GM18517 (cell line): Measurements from ENCODE around the gene LRRC7.

Experiments
- ATAC-seq: cut with Tn5 transposase; IDR thresholded peaks from one replicate; pipeline ENCODE4 v1.9.1; 2021; ENCODE audit warnings: mild to moderate bottlenecking, moderate library complexity; ENCODE audit not compliant: unreplicated experiment

Gene LRRC7

GRCh38 chr1:69765951-69766350, 198.2 kb downstream of the LRRC7 start:
- ATAC-seq = no peak

- ATAC-seq = no peak
These were observed 198.9 kb downstream of the LRRC7 start for GRCh38 chr1:69766431-69767180.

GRCh38 chr1:69776555-69776954, 208.8 kb downstream of the LRRC7 start:
- ATAC-seq = no peak

GRCh38 chr1:69777423-69777822, 209.7 kb downstream of the LRRC7 start:
- no peak for ATAC-seq

GRCh38 chr1:69777971-69778370, 210.2 kb downstream of the LRRC7 start:
- ATAC-seq = no peak

GRCh38 chr1:69787151-69787550, 219.4 kb downstream of the LRRC7 start:
- ATAC-seq = no peak

- no peak for ATAC-seq
These were observed 223.6 kb downstream of the LRRC7 start for GRCh38 chr1:69791311-69791710.

- ATAC-seq = no peak
These were observed 227.1 kb downstream of the LRRC7 start for GRCh38 chr1:69794831-69795230.

- ATAC-seq = no peak
These were observed 247.2 kb downstream of the LRRC7 start for GRCh38 chr1:69814926-69815325.

GRCh38 chr1:69824932-69825331, 257.2 kb downstream of the LRRC7 start:
- ATAC-seq = no peak

- no peak for ATAC-seq
These were observed 260.0 kb downstream of the LRRC7 start for GRCh38 chr1:69827732-69828131.

- no peak for ATAC-seq
These were observed 265.8 kb downstream of the LRRC7 start for GRCh38 chr1:69833536-69833935.

- no peak for ATAC-seq
These were observed 266.6 kb downstream of the LRRC7 start for GRCh38 chr1:69834336-69834735.

GRCh38 chr1:69835955-69836354, 268.2 kb downstream of the LRRC7 start:
- no peak for ATAC-seq

GRCh38 chr1:69836971-69837636, 269.4 kb downstream of the LRRC7 start:
- ATAC-seq = no peak

GRCh38 chr1:69842326-69842725, 274.6 kb downstream of the LRRC7 start:
- ATAC-seq = no peak

- ATAC-seq = no peak
These were observed 277.9 kb downstream of the LRRC7 start for GRCh38 chr1:69845655-69846054.

- ATAC-seq = no peak
These were observed 278.5 kb downstream of the LRRC7 start for GRCh38 chr1:69846267-69846666.

- ATAC-seq = no peak
These were observed 279.9 kb downstream of the LRRC7 start for GRCh38 chr1:69847670-69848069.

GRCh38 chr1:69852151-69852550, 284.4 kb downstream of the LRRC7 start:
- ATAC-seq = no peak

GRCh38 chr1:69852706-69853105, 285.0 kb downstream of the LRRC7 start:
- no peak for ATAC-seq

GRCh38 chr1:69858534-69858933, 290.8 kb downstream of the LRRC7 start:
- ATAC-seq = no peak

- ATAC-seq = no peak
These were observed 293.9 kb downstream of the LRRC7 start for GRCh38 chr1:69861641-69862040.
